Measurements from ENCODE around the gene EED. TPM values are rescaled to one million over a fixed set of nuclear protein-coding genes. Genes with fewer than 3 reads are reported as not detected.

EED gene
- total and polyA plus RNA-seq, 9 of the 15 experiments (the other 6 are each of a cell fraction or from before 2014, with no cell fraction given): 33.0 to 110 (median 55.1) TPM

GRCh38 chr11:86197448-86197847 is 47.1 kb upstream of the EED start (continued):
- TF ChIP-seq PRDM10 (IDR thresholded peaks at IDR 0.05; ENCODE audit: partially characterized antibody) (no peak), GABPA (tag; conservative IDR thresholded peaks at IDR 0.05; ENCODE audit: low read depth) (no peak), NELFE (IDR thresholded peaks at IDR 0.05; ENCODE audit: insufficient read depth, insufficient read length) (no peak), SREBF2 (CRISPR knock-in tag; IDR thresholded peaks at IDR 0.05) (no peak), ZBTB5 (IDR thresholded peaks at IDR 0.05) (no peak), OTX1 (CRISPR knock-in tag; IDR thresholded peaks at IDR 0.05) (no peak), SETDB1 (IDR thresholded peaks at IDR 0.05; ENCODE audit: low read length) (no peak), HES1 (IDR thresholded peaks at IDR 0.05; ENCODE audit: low read depth) (no peak), HNRNPH1 (optimal IDR thresholded peaks at IDR 0.05; ENCODE audit: low read depth, low read length) (no peak), ZFX (CRISPR knock-in tag; IDR thresholded peaks at IDR 0.05) (no peak), FOXK1 (CRISPR knock-in tag; IDR thresholded peaks at IDR 0.05; ENCODE audit: borderline replicate concordance) (no peak), PTRF (tag; IDR thresholded peaks at IDR 0.05) (0 out of 2 replicates have a peak, but pooled peaks have one; percentile 26), HDGF (IDR thresholded peaks at IDR 0.05) (no peak), ZNF398 (CRISPR knock-in tag; IDR thresholded peaks at IDR 0.05) (no peak), ZNF707 (CRISPR knock-in tag; conservative IDR thresholded peaks at IDR 0.05) (no peak), TBL1XR1 (IDR thresholded peaks at IDR 0.05; ENCODE audit: low read length in 2 of 2) (peak in 1 of 2 experiments; percentile 60; a peak in 1 of 4 replicates), GTF3C2 (IDR thresholded peaks at IDR 0.05; ENCODE audit: borderline replicate concordance, extremely low read depth, insufficient read length) (no peak), NBN (IDR thresholded peaks at IDR 0.05; ENCODE audit: low read depth) (no peak)
